Adrenal gland (tissue), 5 donors: Measurements from ENCODE around the gene SERP2.

Experiments
- POLR2A ChIP-seq, 2 donors: fragments of 450-650 bp; IDR thresholded peaks; one replicate each; pipeline ENCODE4 v1.6.1; 2017; ENCODE audit warnings: antibody characterized with exemption in 2 of 2, mild to moderate bottlenecking in 2 of 2, moderate library complexity in 1 of 2
- TF ChIP-seq, protein P1 (sequence below), 6 experiments: fragments of 450-650 bp in 4 of 6; fragments of 200-600 bp in 2 of 6; sonication (generic) in 1 of 6; IDR thresholded peaks; 1 replicate in 5 of 6; 2 replicates in 1 of 6; pipeline versions ENCODE4 v1.5.1 to v1.8.0; 2016 to 2021; ENCODE audit warnings: antibody characterized with exemption in 6 of 6, mild to moderate bottlenecking in 2 of 6, moderate library complexity in 1 of 6
- donor health status: DM: no; HTN: no; CAD: no.

DNA sequence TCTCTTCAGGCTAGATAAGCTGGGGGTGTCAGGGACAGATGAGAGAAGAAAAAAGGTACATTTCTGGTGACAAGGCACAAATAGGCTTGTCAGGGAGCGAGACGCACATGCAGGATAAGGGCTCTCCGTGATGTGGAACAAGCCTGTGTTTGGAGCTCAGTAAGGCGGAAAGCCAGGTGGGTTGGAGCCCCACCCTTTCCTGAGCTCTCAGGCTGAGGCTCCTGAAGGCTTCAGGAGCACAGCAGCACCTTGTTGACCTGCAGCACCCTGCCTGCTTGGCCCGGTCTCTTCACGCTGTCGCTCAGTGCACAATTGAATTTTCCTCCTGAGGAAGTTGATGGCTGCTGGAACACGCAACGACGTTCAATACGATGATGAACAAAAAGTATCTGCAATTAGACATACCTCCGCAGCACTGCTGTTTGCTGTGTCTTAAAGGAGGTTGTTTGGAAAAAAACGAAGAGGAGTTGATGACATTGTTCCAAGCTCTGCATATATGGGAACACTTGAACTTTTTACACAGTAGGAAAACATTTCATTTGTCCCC, 29.3 kb downstream of the SERP2 start:
- TF ChIP-seq, protein P1, sequence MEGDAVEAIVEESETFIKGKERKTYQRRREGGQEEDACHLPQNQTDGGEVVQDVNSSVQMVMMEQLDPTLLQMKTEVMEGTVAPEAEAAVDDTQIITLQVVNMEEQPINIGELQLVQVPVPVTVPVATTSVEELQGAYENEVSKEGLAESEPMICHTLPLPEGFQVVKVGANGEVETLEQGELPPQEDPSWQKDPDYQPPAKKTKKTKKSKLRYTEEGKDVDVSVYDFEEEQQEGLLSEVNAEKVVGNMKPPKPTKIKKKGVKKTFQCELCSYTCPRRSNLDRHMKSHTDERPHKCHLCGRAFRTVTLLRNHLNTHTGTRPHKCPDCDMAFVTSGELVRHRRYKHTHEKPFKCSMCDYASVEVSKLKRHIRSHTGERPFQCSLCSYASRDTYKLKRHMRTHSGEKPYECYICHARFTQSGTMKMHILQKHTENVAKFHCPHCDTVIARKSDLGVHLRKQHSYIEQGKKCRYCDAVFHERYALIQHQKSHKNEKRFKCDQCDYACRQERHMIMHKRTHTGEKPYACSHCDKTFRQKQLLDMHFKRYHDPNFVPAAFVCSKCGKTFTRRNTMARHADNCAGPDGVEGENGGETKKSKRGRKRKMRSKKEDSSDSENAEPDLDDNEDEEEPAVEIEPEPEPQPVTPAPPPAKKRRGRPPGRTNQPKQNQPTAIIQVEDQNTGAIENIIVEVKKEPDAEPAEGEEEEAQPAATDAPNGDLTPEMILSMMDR (IDR thresholded peaks at IDR 0.05), result no peak
- no peak for TF ChIP-seq POLR2A (IDR thresholded peaks at IDR 0.05)
